H9 (cell line): ENCODE results near the gene NCOR2. TPM values are rescaled to one million over a fixed set of nuclear protein-coding genes. Genes with fewer than 3 reads are reported as not detected.

ENCODE experiments used
- DNase-seq: peaks from one replicate; pipeline ENCODE4 v3.0.0-alpha.2; 2017
- H2AFZ ChIP-seq: one replicate; pipeline ENCODE4 v1.6.1; 2013; ENCODE audit warnings: mild to moderate bottlenecking, low read length, control low read depth, moderate library complexity
- H2AK5ac ChIP-seq: 2 replicates; pipeline ENCODE4 v1.6.1; 2013; ENCODE audit warnings: low read length, control low read depth, mixed read lengths; ENCODE audit not compliant: insufficient read length
- H2BK120ac ChIP-seq: one replicate; pipeline ENCODE4 v1.6.1; 2013; ENCODE audit warnings: low read depth, mild to moderate bottlenecking, low read length, control low read depth, inconsistent platforms; ENCODE audit not compliant: poor library complexity, severe bottlenecking
- H2BK12ac ChIP-seq: 2 replicates; pipeline ENCODE4 v1.6.1; 2013; ENCODE audit warnings: low read length, control low read depth, mixed read lengths, low read depth; ENCODE audit not compliant: insufficient read length
- H2BK15ac ChIP-seq: 2 replicates; pipeline ENCODE4 v1.6.1; 2013; ENCODE audit warnings: low read depth, low read length, control low read depth
- H2BK20ac ChIP-seq: one replicate; pipeline ENCODE4 v1.6.1; 2013; ENCODE audit warnings: low read depth, mild to moderate bottlenecking, low read length, control low read depth, inconsistent platforms; ENCODE audit not compliant: poor library complexity, severe bottlenecking
- H2BK5ac ChIP-seq: 2 replicates; pipeline ENCODE4 v1.6.1; 2013; ENCODE audit warnings: low read length, control low read depth, mixed read lengths; ENCODE audit not compliant: insufficient read length
- H3K14ac ChIP-seq: 2 replicates; pipeline ENCODE4 v1.6.1; 2013; ENCODE audit warnings: low read length, control low read depth; ENCODE audit not compliant: insufficient read depth
- H3K18ac ChIP-seq: 2 replicates; pipeline ENCODE4 v1.6.1; 2013; ENCODE audit warnings: low read depth, mild to moderate bottlenecking, mixed read lengths, low read length, control low read depth; ENCODE audit not compliant: insufficient read length
- H3K23ac ChIP-seq: 2 replicates; pipeline ENCODE4 v1.6.1; 2013; ENCODE audit warnings: low read length, control low read depth, mixed read lengths, low read depth; ENCODE audit not compliant: insufficient read length
- H3K23me2 ChIP-seq: 2 replicates; pipeline ENCODE4 v1.6.1; 2013; ENCODE audit warnings: low read depth, mild to moderate bottlenecking, mixed read lengths, low read length, control low read depth; ENCODE audit not compliant: insufficient read length, poor library complexity, severe bottlenecking
- H3K27ac ChIP-seq: 2 replicates; pipeline ENCODE4 v1.5.1; 2013; ENCODE audit warnings: low read length, control low read depth, mixed read lengths, low read depth; ENCODE audit not compliant: insufficient read length
- H3K27me3 ChIP-seq: 2 replicates; pipeline ENCODE4 v1.6.1; 2013; ENCODE audit warnings: low read length, control low read depth, inconsistent platforms; ENCODE audit not compliant: insufficient read depth
- H3K4ac ChIP-seq: 2 replicates; pipeline ENCODE4 v1.6.1; 2013; ENCODE audit warnings: low read depth, mild to moderate bottlenecking, control low read depth, inconsistent platforms, low read length, moderate library complexity
- H3K4me1 ChIP-seq: 2 replicates; pipeline ENCODE4 v1.6.1; 2013; ENCODE audit warnings: low read length, control low read depth, inconsistent platforms; ENCODE audit not compliant: insufficient read depth
- H3K4me2 ChIP-seq: 2 replicates; pipeline ENCODE4 v1.6.1; 2013; ENCODE audit warnings: low read length, control low read depth, mixed read lengths; ENCODE audit not compliant: insufficient read length, insufficient read depth
- H3K56ac ChIP-seq: 2 replicates; pipeline ENCODE4 v1.6.1; 2013; ENCODE audit warnings: low read depth, mild to moderate bottlenecking, mixed read lengths, low read length, control low read depth; ENCODE audit not compliant: insufficient read length
- H3K79me1 ChIP-seq: 2 replicates; pipeline ENCODE4 v1.6.1; 2013; ENCODE audit warnings: low read depth, mild to moderate bottlenecking, moderate library complexity, low read length, control low read depth, inconsistent platforms; ENCODE audit not compliant: insufficient read depth, poor library complexity, severe bottlenecking
- H3K79me2 ChIP-seq: 2 replicates; pipeline ENCODE4 v1.6.1; 2013; ENCODE audit warnings: low read length, control low read depth, inconsistent platforms; ENCODE audit not compliant: insufficient read depth
- H3K9ac ChIP-seq: 2 replicates; pipeline ENCODE4 v1.6.1; 2013; ENCODE audit warnings: low read length, control low read depth, mixed read lengths; ENCODE audit not compliant: insufficient read length; ENCODE audit errors: extremely low read depth
- H3K9me3 ChIP-seq: one replicate; pipeline ENCODE4 v1.6.1; 2013; ENCODE audit warnings: low read depth, low read length, inconsistent platforms; ENCODE audit not compliant: control insufficient read depth
- H3T11ph ChIP-seq: one replicate; pipeline ENCODE4 v1.6.1; 2013; ENCODE audit warnings: mild to moderate bottlenecking, low read length, control low read depth, inconsistent platforms
- H4K20me1 ChIP-seq: one replicate; pipeline ENCODE4 v1.6.1; 2013; ENCODE audit not compliant: control insufficient read depth, insufficient read length, insufficient read depth
- H4K5ac ChIP-seq: 2 replicates; pipeline ENCODE4 v1.6.1; 2013; ENCODE audit warnings: low read depth, mild to moderate bottlenecking, mixed read lengths, low read length, control low read depth; ENCODE audit not compliant: insufficient read length
- H4K8ac ChIP-seq: replicated peaks from 2 replicates; pipeline ENCODE4 v1.6.1; 2013; ENCODE audit warnings: low read length, control low read depth, mixed read lengths, low read depth; ENCODE audit not compliant: insufficient read length
- H4K91ac ChIP-seq: 2 replicates; pipeline ENCODE4 v1.6.1; 2013; ENCODE audit warnings: low read depth, mild to moderate bottlenecking, moderate library complexity, mixed read lengths, low read length, control low read depth; ENCODE audit not compliant: insufficient read length
- H3K27ac Mint-ChIP-seq, 3 experiments: 2 replicates in 2 of 3; 3 replicates in 1 of 3; pipeline ENCODE4 v1.8.0; 2020 to 2021; ENCODE audit warnings: mixed read lengths in 3 of 3, mild to moderate bottlenecking in 1 of 3, moderate library complexity in 1 of 3
- H3K27me3 Mint-ChIP-seq: 2 replicates; pipeline ENCODE4 v1.8.0; 2021; ENCODE audit warnings: low read depth, mild to moderate bottlenecking, moderate library complexity, mixed read lengths
- H3K36me3 Mint-ChIP-seq, 3 experiments: 2 replicates in 2 of 3; 3 replicates in 1 of 3; pipeline ENCODE4 v1.8.0; 2020 to 2021; ENCODE audit warnings: low read depth in 3 of 3, mixed read lengths in 3 of 3; ENCODE audit not compliant: insufficient read depth in 1 of 3
- H3K4me1 Mint-ChIP-seq, 2 experiments: 2 replicates each; pipeline ENCODE4 v1.8.0; 2020; ENCODE audit warnings: mixed read lengths in 2 of 2
- H3K4me3 Mint-ChIP-seq, 2 experiments: 2 replicates in 1 of 2; 3 replicates in 1 of 2; pipeline ENCODE4 v1.8.0; 2020 to 2021; ENCODE audit warnings: mild to moderate bottlenecking in 2 of 2, mixed read lengths in 2 of 2, moderate library complexity in 1 of 2
- H3K9me3 Mint-ChIP-seq, 2 experiments: 2 replicates in 1 of 2; 3 replicates in 1 of 2; pipeline ENCODE4 v1.8.0; 2020; ENCODE audit warnings: mild to moderate bottlenecking in 2 of 2, mixed read lengths in 2 of 2, moderate library complexity in 1 of 2
- WGBS: extraction: QIAGEN DNeasy Blood & Tissue Kit; methylation state at CpG from one replicate; pipeline ENCODE4 v1.1.7; 2013; ENCODE audit warnings: missing lambda C conversion rate, low lambda C conversion rate, mixed read lengths; ENCODE audit not compliant: insufficient read length; ENCODE audit errors: extremely low coverage; 5-methylcytosine and 5-hydroxymethylcytosine counted together
- total RNA-seq: library from RNA; stranded (reverse); gene quantifications from 2 replicates; pipeline ENCODE4 v1.2.1, GENCODE V29; 2021
- TF ChIP-seq, protein P1 (sequence below): fragments of 200-600 bp; sonication (generic); conservative IDR thresholded peaks from 3 replicates; pipeline ENCODE4 v1.8.0; 2021; ENCODE audit warnings: antibody characterized with exemption, mild to moderate bottlenecking

Gene NCOR2
- total RNA-seq, 1 experiment from 2014 or later = 226 TPM

GRCh38 chr12:124613151-124613585 is 45.8 kb upstream of the NCOR2 start:
- DNase-seq = no peak
- H2AK5ac ChIP-seq = no peak overlapping the region
- H2BK120ac ChIP-seq = no peak overlapping the region
- H3K14ac ChIP-seq = no peak overlapping the region
- WGBS = no CpG with 5 or more reads among the region's 3 CpGs
- H3K4ac ChIP-seq = no peak overlapping the region
- H2BK15ac ChIP-seq = no peak overlapping the region
- H3K27ac Mint-ChIP-seq = no peak overlapping the region
- no peaks in the 10 kb centered on the region for H4K20me1 ChIP-seq
- no peak overlapping the region for H3K4me2 ChIP-seq
- H3K56ac ChIP-seq = no peak overlapping the region
- peaks cover 2% of the 10 kb centered on the region; the same call in 1 of the 2 replicates for H3K4me1 ChIP-seq
- H3K23me2 ChIP-seq = no peaks in the 10 kb centered on the region
- H3K27ac ChIP-seq = no peak overlapping the region
- peaks cover 9 to 12% of the 10 kb centered on the region in 2 experiments; a peak in 3 of 4 replicates for H3K4me1 Mint-ChIP-seq
- H4K5ac ChIP-seq = no peak overlapping the region
- H2BK20ac ChIP-seq = no peak overlapping the region
- H3K27me3 ChIP-seq = no peaks in the 10 kb centered on the region
- no peaks in the 10 kb centered on the region; a peak in 2 of 5 replicates for H3K9me3 Mint-ChIP-seq
- no peak overlapping the region for H3K18ac ChIP-seq
- no peaks in the 10 kb centered on the region for H3K79me1 ChIP-seq
- TF ChIP-seq, protein P1, sequence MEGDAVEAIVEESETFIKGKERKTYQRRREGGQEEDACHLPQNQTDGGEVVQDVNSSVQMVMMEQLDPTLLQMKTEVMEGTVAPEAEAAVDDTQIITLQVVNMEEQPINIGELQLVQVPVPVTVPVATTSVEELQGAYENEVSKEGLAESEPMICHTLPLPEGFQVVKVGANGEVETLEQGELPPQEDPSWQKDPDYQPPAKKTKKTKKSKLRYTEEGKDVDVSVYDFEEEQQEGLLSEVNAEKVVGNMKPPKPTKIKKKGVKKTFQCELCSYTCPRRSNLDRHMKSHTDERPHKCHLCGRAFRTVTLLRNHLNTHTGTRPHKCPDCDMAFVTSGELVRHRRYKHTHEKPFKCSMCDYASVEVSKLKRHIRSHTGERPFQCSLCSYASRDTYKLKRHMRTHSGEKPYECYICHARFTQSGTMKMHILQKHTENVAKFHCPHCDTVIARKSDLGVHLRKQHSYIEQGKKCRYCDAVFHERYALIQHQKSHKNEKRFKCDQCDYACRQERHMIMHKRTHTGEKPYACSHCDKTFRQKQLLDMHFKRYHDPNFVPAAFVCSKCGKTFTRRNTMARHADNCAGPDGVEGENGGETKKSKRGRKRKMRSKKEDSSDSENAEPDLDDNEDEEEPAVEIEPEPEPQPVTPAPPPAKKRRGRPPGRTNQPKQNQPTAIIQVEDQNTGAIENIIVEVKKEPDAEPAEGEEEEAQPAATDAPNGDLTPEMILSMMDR = no peak
- no peak overlapping the region for H3K4me3 Mint-ChIP-seq
- H2BK12ac ChIP-seq = no peak overlapping the region
- H3K9me3 ChIP-seq = no peaks in the 10 kb centered on the region
- no peak overlapping the region for H2BK5ac ChIP-seq
- H3K9ac ChIP-seq = no peak overlapping the region
- H3K23ac ChIP-seq = no peak overlapping the region
- no peak overlapping the region for H4K91ac ChIP-seq
- H3K36me3 Mint-ChIP-seq = peaks cover 0 to 3% (median 0%) of the 10 kb centered on the region in 3 experiments; a peak in 1 of 7 replicates
- no peak overlapping the region for H4K8ac ChIP-seq
- H3T11ph ChIP-seq = no peak overlapping the region
- H3K79me2 ChIP-seq = no peaks in the 10 kb centered on the region
- no peak overlapping the region for H2AFZ ChIP-seq
- peaks cover 7% of the 10 kb centered on the region for H3K27me3 Mint-ChIP-seq
